Hematopoietic multipotent progenitor cell treated with erythropoietin and hydrocortisone succinate and interleukin-3 and kit ligand, for 15 days (in vitro differentiated cells): ENCODE results near the gene PPM1D.
"Not testable (repeated sequence)": the region's sequence is repeated elsewhere in the genome, so short reads cannot be mapped to it uniquely, and the experiment has no call there.

Source experiments
- DNase-seq: peaks from one replicate; pipeline ENCODE4 v3.0.0-alpha.2; 2015; ENCODE audit warnings: low spot score

PPM1D gene

DNA sequence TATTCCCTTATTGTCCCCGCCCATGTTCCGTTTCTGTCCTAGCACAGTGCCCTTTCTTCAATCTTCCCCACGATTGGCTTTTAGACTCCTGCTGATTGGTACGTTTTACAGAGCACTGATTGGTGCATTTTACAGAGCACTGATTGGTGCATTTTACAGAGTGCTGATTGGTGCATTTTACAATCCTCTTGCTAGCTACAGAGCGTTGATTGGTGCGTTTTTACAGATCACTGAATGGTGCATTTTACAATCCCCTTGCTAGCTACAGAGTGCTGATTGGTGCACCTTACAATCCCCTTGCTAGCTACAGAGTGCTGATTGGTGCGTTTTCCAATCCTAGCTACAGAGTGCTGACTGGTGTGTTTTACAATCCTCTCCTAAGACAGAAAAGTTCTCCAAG, 74.6 kb downstream of the PPM1D start:
- not testable (repeated sequence) for DNase-seq

GRCh38 chr17:60675997-60676396, 76.0 kb downstream of the PPM1D start:
- DNase-seq, result no peak

DNA sequence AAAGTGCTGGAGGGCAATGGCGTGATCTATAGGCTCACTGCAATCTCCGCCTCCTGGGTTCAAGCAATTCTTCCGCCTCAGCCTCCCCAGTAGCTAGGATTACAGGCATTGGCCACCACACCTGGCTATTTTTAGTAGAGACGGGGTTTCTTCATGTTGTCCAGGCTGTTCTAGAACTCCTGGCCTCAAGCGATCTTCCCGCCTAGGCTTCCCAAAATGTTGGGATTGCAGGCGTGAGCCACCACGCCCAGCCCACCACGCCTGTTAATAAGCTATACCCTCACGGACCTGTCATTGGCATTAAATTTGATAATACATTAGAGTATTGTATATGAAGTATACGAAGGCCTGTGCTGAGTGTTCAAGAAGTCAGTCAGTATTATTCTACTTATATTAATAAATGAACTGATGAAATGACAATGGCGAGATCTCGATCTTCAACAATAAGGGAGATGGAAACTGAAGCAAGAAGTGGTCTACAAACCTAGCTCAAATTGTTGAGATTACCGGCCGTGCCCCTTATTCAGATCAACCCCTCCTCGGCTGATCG, 76.8 kb downstream of the PPM1D start:
- no peak for DNase-seq

DNA sequence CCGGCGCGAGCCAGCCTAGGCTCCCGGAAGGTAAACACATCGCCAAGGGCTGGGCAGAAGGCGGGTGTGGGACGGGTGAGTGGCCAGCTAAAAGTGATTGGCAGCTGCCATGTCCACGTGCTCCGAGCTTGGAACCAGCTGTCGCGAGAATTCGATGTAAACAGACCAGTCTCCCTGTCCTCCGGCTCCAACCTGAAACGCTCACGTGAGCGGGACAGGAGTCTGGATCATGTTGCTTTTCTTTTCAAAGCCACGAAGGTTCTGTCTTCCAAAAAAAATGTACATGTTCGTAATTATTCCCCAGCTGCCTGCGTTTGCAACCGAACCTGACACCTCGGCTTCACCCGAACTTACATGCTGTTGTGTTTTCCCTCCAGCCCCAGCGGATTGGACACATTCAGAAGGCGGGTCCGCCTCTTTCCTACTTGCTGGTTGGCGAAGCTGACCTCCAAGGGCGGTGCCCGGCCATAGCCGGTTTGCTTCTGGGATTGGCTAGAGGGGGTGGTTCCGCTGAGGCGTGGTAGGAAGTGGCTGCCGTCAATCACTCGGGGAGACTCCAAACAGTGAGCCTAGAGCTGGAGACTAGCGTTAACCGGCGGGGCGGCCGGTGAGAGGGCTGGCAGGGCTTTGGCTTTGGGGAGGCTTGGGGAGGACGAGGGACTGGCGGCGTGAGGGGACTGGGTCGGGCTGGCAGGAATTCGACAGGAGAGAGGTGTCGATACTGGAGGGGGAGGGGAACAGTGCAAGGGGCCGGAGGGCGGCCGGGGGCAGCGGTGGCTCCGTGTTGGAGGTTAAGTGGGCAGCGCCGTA, 77.5 kb downstream of the PPM1D start, which contains the start of gene BCAS3:
Gene BCAS3, plus strand, starts transcription at position 544 of the 810 bp plus-strand sequence.
- DNase-seq, result peak; percentile 99

- no peak for DNase-seq
Measured at GRCh38 chr17:60678118-60678444, 78.1 kb downstream of the PPM1D start.

GRCh38 chr17:60679287-60679686, 79.3 kb downstream of the PPM1D start:
- DNase-seq, result no peak

GRCh38 chr17:60680754-60681153, 80.8 kb downstream of the PPM1D start:
- DNase-seq, result no peak

DNA sequence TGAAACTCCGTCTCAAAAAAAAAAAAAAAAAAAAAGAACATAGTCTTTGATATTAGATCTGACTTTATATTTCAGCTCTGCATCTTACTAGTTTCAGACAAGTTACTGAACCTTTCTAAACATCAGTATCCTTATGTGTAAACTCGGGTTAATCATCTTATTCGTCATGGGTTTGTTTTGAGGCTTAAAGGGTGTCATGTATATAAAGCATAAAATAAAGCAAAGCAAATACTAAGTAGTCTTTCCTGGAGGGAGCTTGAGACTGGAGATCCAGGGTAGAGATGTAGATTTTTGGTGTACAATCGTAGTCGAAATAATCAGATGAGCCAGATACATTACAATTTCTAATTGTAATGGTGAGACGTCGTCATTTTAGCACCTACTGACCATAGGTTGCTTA, 85.4 kb downstream of the PPM1D start:
- DNase-seq, result no peak

DNA sequence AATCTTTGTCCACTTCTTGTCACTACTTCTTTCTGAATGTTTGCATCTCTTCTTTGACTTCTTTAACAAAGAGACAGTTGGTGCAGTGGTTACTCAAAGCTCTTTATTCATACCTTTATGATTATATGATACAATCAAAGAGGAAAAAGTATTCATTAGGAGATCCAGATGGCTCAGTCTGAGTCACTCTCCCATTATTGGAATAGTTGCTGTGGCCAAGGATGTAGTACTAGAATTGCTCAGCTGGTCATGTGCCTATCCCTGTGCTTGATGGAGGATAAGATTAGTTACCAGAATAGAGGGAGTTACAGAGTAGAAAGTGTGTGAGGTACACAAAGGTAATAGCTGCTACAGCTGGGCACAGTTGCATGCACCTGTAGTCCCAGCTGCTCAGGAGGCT, 96.0 kb downstream of the PPM1D start:
- DNase-seq, result no peak

GRCh38 chr17:60699090-60699489, 99.1 kb downstream of the PPM1D start:
- DNase-seq, result no peak

DNA sequence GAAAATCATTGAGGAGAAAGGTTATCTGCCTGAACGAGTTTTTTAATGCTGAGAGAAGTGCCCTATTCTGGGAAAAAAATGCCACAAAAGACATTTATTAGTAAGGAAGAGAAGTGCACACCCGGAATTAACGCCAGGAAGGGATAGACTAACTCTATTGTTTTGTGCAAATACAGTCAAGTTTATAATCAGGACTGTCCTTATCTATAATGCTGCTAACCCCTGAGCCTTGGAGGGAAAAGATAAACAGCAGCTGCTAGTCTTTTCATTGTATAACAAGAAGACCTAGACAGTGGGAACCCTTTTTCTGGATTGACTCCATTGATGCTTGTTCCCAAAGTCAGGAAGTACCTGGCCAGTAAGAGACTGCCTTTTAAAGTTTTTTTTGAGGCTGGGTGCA, 104.2 kb downstream of the PPM1D start:
- DNase-seq, result no peak

- DNase-seq, result no peak
Measured at GRCh38 chr17:60712675-60713074, 112.7 kb downstream of the PPM1D start.

DNA sequence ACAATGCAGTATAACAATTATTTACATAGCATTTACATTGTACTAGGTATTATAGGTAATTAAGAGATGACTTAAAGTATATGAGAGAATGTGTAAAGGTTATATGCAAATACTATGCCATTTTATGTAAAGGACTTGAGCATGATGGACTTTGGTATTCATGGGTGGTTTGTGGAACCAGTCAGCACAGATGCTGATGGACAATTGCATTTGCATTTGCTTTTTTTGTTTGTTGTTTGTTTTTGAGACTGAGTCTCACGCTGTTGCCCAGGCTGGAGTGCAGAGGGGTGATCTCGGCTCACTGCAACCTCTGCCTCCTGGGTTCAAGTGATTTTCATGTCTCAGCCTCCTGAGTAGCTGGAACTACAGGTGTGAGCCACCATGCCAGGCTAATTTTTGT, 113.6 kb downstream of the PPM1D start:
- DNase-seq, result no peak
